D721Med (cell line): ENCODE results near the gene LIN9.
A peak's percentile ranks its signal among the peaks of the same experiment; 100 is the strongest.

Source experiments
- DNase-seq: peaks from one replicate; pipeline ENCODE4 v3.0.0; 2011; ENCODE audit warnings: low spot score; ENCODE audit not compliant: insufficient read length
- FAIRE-seq: peaks from 2 replicates; lab custom pipeline; 2011; peaks lifted over from hg19 to GRCh38; lab: Jason Lieb, UNC
- TF ChIP-seq, protein P1 (sequence below): IDR thresholded peaks from 2 replicates; pipeline ENCODE4 v1.5.1; 2012; ENCODE audit warnings: mild to moderate bottlenecking, control low read depth; ENCODE audit not compliant: insufficient read depth; ENCODE audit errors: missing control alignments

LIN9 gene

DNA sequence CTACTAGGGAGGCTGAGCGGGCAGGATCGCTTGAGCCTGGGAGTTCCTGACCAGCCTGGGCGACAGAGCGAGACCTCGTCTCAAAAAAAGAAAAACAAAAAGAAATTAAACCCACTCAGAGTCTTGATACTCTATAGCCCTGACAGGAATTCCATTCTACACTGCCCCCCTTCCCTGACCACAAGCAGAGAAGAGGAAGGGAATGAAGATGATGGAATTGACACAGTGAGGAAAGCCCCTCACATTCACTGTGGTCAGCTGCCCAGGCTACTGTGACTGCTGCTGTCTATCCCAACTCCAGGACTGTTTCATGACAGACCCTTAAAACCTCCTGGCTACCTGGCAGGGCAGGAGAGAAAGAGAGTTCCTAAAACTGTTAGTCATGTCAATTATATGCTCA, 12.1 kb downstream of the LIN9 start:
- DNase-seq (no peak), FAIRE-seq (no peak)
- TF ChIP-seq, protein P1, sequence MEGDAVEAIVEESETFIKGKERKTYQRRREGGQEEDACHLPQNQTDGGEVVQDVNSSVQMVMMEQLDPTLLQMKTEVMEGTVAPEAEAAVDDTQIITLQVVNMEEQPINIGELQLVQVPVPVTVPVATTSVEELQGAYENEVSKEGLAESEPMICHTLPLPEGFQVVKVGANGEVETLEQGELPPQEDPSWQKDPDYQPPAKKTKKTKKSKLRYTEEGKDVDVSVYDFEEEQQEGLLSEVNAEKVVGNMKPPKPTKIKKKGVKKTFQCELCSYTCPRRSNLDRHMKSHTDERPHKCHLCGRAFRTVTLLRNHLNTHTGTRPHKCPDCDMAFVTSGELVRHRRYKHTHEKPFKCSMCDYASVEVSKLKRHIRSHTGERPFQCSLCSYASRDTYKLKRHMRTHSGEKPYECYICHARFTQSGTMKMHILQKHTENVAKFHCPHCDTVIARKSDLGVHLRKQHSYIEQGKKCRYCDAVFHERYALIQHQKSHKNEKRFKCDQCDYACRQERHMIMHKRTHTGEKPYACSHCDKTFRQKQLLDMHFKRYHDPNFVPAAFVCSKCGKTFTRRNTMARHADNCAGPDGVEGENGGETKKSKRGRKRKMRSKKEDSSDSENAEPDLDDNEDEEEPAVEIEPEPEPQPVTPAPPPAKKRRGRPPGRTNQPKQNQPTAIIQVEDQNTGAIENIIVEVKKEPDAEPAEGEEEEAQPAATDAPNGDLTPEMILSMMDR: no peak

DNA sequence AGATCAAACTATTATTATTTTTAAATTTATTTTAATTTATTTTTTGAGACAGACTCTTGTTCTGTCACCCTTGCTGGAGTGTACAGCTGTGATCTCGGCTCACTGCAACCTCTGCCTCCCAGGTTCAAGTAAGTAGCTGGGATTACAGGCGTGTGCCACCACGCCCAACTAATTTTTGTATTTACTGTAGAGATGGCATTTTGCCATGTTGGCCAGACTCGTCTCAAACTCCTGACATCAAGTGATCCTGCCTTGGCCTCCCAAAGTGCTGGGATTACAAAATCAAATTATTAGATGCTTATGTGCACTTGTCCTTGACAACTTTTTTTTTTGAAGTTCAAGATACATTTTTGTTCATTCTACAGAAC, 15.4 kb downstream of the LIN9 start:
- TF ChIP-seq, protein P1: no peak
- FAIRE-seq: no peak

DNA sequence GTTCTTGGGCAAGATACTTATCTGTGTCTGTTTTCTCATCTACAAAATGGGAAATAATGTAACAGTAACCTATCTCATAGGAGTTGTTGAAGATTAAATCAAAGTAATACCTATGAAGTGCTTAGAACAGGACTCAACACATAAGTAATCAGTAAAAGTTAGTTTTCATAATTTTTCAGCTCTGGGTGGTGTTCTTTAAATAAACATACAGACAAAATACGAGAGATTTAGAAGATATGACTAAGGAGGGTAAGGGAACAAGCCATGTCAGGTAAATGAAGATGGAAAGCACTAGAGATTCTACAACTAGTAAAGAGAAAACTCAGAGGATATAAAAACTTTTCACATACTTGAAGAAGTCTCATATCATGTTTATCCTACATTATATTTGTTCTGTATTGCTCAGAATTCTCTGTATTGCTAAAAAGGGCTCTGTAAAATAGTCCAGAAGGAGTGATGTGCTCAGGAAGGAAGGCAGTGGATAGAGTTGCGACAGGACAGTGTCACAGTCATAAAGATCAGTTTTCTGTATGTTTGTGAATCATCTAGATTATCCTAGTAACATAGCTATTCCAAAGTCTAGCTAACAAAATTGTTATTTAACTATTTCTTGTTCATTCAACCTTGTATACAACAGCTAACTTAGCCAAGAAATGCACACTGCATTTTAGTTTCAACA, 16.0 kb downstream of the LIN9 start:
- TF ChIP-seq, protein P1: no peak
- FAIRE-seq (peak; percentile 74), DNase-seq (no peak)

More for the DNA sequence above, 15.4 kb downstream of the LIN9 start:
- DNase-seq: no peak

DNA sequence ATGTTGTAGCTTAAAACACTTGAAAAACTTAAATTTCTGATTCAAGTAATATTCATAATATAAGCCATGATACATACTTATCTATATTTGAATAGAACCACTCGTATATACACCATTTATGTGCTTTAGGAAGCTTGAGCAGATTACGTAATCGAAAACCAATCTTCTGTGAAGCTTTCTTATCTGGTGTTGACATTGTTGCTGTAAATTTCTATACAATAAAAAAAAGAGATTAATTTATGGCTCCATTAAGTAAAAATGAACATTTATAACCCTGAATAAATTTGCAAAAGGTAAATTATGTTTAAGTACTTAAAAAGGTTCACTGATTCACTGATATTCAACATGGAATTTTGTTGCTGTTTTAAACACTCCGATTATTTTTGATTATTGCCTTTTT, 21.4 kb downstream of the LIN9 start:
- no peak for DNase-seq
- peak; percentile 38 for FAIRE-seq
- TF ChIP-seq, protein P1: no peak

DNA sequence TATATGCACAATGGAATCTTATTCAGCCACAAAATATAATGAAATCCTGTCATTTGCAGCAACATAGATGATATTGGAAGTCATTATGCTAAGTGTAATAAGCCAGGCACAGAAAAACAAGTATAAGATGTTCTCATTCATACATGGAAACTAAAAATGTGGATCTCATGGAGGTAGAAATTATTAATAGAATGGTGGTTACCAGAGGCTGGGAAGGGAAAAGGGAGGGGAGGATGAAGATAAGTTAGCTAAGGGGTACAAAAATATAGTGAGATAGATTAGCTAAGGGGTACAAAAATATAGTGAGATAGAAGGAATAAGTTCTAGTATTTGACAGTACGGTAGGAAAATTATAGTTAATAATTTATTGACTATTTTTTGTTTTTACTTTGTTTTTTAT, 27.9 kb downstream of the LIN9 start:
- FAIRE-seq (no peak), DNase-seq (no peak)
- TF ChIP-seq, protein P1: no peak

DNA sequence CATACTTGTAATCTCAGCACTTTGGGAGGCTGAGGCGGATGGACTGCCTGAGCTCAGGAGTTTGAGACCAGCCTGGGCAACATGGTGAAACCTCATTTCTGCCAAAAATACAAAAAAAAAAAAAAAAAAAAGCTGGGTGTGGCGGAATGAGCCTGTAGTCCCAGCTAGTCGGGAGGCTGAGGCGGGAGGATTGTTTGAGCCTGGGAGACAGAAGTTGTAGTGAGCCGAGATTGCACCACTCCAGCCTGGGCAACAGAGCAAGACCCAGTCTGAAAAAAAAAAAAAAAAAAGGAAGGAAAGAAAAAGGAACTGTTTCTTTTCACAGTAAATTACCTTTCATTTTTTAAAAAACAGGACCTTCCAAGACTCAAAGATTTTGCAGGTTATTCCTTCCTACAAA, 29.5 kb downstream of the LIN9 start:
- FAIRE-seq: no peak
- TF ChIP-seq, protein P1: no peak
- no peak for DNase-seq

DNA sequence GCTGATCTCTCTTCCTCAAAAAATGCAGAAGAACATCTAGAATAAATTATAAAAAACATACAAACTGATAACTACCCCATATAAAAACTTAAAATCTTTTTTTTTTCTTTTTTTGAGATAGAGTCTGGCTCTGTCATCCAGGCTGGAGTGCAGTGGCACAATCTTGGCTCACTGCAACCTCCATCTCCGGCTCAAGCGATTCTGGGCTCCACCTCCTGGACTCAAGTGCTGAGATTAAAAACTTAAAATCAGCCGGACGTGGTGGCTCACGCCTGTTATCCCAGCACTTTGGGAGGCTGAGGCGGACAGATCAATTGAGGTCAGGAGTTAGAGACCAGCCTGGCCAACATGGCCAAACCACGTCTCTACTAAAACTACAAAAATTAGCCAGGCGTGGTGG, 31.1 kb downstream of the LIN9 start:
- TF ChIP-seq, protein P1: no peak
- FAIRE-seq (no peak), DNase-seq (no peak)
